K562 treated with DMSO at 1 percent for 24 hours (cell line): Measurements from ENCODE around the gene GSTP1. TPM values are rescaled to one million over a fixed set of nuclear protein-coding genes. Genes with fewer than 3 reads are reported as not detected.

Source experiments
- total RNA-seq: library from RNA; unstranded; fragments of 300-600 nt; gene quantifications from 2 replicates; pipeline ENCODE4 v1.2.3, GENCODE V29; 2022; ENCODE audit warnings: low read depth; ENCODE audit not compliant: insufficient read depth

Gene GSTP1
- 2,484 and 2,621 TPM in 2 replicates for total RNA-seq

DNA sequence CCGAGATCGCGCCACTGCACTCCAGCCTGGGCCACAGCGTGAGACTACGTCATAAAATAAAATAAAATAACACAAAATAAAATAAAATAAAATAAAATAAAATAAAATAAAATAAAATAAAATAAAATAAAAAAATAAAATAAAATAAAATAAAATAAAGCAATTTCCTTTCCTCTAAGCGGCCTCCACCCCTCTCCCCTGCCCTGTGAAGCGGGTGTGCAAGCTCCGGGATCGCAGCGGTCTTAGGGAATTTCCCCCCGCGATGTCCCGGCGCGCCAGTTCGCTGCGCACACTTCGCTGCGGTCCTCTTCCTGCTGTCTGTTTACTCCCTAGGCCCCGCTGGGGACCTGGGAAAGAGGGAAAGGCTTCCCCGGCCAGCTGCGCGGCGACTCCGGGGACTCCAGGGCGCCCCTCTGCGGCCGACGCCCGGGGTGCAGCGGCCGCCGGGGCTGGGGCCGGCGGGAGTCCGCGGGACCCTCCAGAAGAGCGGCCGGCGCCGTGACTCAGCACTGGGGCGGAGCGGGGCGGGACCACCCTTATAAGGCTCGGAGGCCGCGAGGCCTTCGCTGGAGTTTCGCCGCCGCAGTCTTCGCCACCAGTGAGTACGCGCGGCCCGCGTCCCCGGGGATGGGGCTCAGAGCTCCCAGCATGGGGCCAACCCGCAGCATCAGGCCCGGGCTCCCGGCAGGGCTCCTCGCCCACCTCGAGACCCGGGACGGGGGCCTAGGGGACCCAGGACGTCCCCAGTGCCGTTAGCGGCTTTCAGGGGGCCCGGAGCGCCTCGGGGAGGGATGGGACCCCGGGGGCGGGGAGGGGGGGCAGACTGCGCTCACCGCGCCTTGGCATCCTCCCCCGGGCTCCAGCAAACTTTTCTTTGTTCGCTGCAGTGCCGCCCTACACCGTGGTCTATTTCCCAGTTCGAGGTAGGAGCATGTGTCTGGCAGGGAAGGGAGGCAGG, at the start of gene GSTP1:
Gene GSTP1 (plus strand): TSS at position 566 of the 958 bp plus-strand sequence. CDS start 32 bp downstream, at position 598.

DNA sequence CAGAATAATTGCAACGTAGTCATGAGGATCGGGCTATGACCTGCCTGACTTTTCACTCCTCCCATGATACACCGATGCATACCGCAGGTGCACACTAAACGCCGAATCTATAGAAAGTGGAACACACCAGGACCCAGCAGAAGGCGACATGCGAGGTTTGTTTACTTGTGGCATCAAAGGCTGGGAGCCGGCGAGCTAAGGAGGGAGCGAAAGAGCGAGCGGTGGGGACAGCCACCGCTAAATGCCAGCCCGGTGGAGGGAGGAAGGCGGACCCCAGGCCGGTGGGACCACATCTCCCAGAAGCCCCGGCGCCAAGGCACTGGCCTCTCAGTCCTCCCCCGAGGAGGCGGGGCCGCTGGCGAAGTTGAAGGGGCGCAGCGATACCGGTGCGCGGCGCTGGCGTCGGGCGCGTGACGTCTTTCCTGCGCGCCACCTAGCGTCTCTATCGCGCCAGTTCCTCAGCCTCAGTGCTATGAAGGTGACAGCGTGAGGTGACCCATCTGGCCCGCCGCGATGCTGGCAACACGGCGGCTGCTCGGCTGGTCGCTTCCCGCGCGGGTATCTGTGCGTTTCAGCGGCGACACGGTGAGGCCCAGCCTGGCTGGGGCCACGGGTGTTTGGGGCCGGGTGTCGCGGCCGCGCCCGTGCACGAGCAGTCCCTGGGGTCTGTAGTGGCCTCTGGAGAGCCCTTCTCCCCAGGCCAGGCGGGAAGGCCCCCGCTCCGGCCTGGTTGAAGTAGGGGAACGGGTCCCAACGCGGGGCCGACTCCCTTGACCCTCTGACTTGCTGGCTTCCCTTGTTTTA, 23.1 kb downstream of the GSTP1 start, which contains the start of gene NDUFV1:
Gene NDUFV1 (plus strand): TSS at position 445 of the 804 bp plus-strand sequence. CDS start 69 bp downstream, at position 514.

DNA sequence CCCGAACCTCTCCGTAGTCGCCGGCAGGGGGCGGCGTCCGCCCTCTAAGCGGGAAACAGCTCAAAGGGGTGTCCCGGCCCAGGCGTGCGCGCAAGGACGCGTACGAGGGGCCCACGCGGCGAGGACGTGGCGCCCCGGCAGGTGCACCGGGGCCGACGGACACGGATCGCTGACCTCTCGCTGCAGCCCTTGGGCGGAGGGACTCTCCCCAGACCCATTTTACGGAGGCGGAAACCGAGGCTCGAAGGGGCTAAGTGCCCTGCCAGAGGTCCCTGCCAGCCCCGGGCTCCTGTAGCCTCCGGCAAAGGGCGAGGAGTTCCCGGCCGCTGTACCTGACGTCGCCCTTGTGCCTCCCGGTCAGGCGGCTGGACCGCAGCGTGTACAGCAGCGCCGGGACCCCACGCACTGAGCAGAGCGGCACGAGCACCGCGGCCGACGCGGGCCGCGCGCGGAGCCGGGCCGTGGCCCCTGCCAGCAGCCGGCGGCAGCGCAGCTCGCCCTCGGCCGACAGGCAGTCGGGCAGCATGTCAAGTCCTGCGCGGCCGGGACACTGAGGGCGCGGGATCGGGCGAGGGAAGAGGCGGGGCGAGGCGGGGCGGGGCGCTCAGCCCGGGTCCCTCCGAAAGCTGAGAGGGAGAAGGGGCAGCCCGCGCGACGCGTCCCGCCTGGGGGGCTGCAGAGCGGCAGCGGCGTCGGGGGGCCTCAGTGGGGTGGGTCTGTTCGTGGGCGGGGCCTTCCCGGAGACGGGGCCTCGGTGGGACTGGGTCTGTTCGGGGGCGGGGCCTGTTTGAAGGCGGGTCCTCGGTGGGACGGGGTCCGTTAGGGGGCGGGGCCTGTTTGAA, 46.0 kb downstream of the GSTP1 start, which contains the start of gene NUDT8:
Gene NUDT8 (minus strand): TSS at position 552 of the 842 bp plus-strand sequence. CDS start 26 bp downstream, at position 526.

Other genes with a start within 250 kb of the GSTP1 start
- gene POLD4, start 230.3 kb upstream of the GSTP1 start, total RNA-seq, result 142 and 157 TPM in 2 replicates
- gene CLCF1, start 210.2 kb upstream of the GSTP1 start, total RNA-seq, result 3.6 and 3.7 TPM in 2 replicates
- gene RAD9A, start 191.8 kb upstream of the GSTP1 start, total RNA-seq, result 55.0 and 57.0 TPM in 2 replicates
- gene PPP1CA, start 182.0 kb upstream of the GSTP1 start, total RNA-seq, result 384 and 414 TPM in 2 replicates
- 1.0 and 1.7 TPM in 2 replicates for gene TBC1D10C, start 179.7 kb upstream of the GSTP1 start, total RNA-seq
- 0.20 TPM in 1 of 2 replicates, not detected in the other for gene CARNS1, start 168.1 kb upstream of the GSTP1 start, total RNA-seq
- gene RPS6KB2, start 155.3 kb upstream of the GSTP1 start, total RNA-seq, result 110 and 111 TPM in 2 replicates
- 2.6 and 4.1 TPM in 2 replicates for gene PTPRCAP, start 146.1 kb upstream of the GSTP1 start, total RNA-seq
- gene CORO1B, start 140.3 kb upstream of the GSTP1 start, total RNA-seq, result 282 and 302 TPM in 2 replicates
- not detected in 2 replicates for gene GPR152, start 131.1 kb upstream of the GSTP1 start, total RNA-seq
- not detected in 2 replicates for gene CABP4, start 128.5 kb upstream of the GSTP1 start, total RNA-seq
- 42.4 and 59.3 TPM in 2 replicates for gene TMEM134, start 114.6 kb upstream of the GSTP1 start, total RNA-seq
- 121 and 135 TPM in 2 replicates for gene AIP, start 100.8 kb upstream of the GSTP1 start, total RNA-seq
- gene PITPNM1, start 78.4 kb upstream of the GSTP1 start, total RNA-seq, result 54.2 and 68.6 TPM in 2 replicates
- 120 and 125 TPM in 2 replicates for gene CDK2AP2, start 75.7 kb upstream of the GSTP1 start, total RNA-seq
- gene CABP2, start 60.4 kb upstream of the GSTP1 start, total RNA-seq, result not detected in 2 replicates
- 248 and 298 TPM in 2 replicates for gene NDUFV1, start 23.1 kb downstream of the GSTP1 start, total RNA-seq
- 26.7 and 30.8 TPM in 2 replicates for gene NUDT8, start 46.1 kb downstream of the GSTP1 start, total RNA-seq
- 0.30 TPM in 1 of 2 replicates, not detected in the other for gene TBX10, start 56.0 kb downstream of the GSTP1 start, total RNA-seq
- gene ACY3, start 66.9 kb downstream of the GSTP1 start, total RNA-seq, result not detected in 2 replicates
- not detected in 2 replicates for gene ALDH3B2, start 90.8 kb downstream of the GSTP1 start, total RNA-seq